ENCODE data around the gene TSPO. TPM values are rescaled to one million over a fixed set of nuclear protein-coding genes. Genes with fewer than 3 reads are reported as not detected.

Gene TSPO
- total RNA-seq, 1 experiment from 2014 or later = 243 TPM

DNA sequence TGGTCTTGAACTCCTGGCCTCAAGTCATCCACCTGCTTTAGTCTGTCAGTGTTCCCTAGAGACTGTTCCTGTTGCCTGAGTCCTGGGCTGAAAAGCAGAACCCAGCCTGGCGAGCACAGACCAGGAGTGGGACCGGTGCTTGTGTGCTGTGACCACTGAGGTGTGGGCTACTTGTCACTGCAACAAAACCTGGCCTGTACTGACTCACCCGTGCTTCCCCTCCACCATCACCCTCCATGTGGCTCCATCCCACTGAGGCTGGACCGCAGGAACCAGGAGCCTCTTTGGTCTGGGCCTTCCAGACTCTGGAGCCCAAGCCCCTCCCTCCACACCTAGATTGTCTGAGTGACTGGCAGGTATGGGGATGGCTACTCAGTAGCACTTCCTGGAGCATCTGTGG lies 16.8 kb upstream of the TSPO start:
- Histone ChIP-seq H3K4me1 (replicated peaks; ENCODE audit: insufficient read depth) (peaks cover 5% of the 10 kb centered on the region), H3K79me2 (ENCODE audit: low read depth) (peaks cover 12% of the 10 kb centered on the region; the same call in 1 of the 2 replicates), H3K4me2 (no peak overlapping the region), H3K9me2 (ENCODE audit: insufficient read depth) (no peaks in the 10 kb centered on the region), H2AFZ (no peak overlapping the region), H4K20me1 (ENCODE audit: insufficient read depth) (peaks cover 30% of the 10 kb centered on the region), H3K27me3 (ENCODE audit: insufficient read depth, low read depth) (no peaks in the 10 kb centered on the region), H3K9me3 (ENCODE audit: insufficient read depth, low read depth) (no peaks in the 10 kb centered on the region), H3K36me3 (ENCODE audit: low read depth) (peaks cover 33% of the 10 kb centered on the region), H3F3A (ENCODE audit: insufficient read depth, low read depth) (peaks cover 30% of the 10 kb centered on the region; the same call in 1 of the 2 replicates), H3K27ac (no peak overlapping the region), H3K4me3 (no peak overlapping the region)
- TF ChIP-seq EZH2 (IDR thresholded peaks at IDR 0.05; ENCODE audit: low read depth) = no peak
- TF ChIP-seq, protein P1, sequence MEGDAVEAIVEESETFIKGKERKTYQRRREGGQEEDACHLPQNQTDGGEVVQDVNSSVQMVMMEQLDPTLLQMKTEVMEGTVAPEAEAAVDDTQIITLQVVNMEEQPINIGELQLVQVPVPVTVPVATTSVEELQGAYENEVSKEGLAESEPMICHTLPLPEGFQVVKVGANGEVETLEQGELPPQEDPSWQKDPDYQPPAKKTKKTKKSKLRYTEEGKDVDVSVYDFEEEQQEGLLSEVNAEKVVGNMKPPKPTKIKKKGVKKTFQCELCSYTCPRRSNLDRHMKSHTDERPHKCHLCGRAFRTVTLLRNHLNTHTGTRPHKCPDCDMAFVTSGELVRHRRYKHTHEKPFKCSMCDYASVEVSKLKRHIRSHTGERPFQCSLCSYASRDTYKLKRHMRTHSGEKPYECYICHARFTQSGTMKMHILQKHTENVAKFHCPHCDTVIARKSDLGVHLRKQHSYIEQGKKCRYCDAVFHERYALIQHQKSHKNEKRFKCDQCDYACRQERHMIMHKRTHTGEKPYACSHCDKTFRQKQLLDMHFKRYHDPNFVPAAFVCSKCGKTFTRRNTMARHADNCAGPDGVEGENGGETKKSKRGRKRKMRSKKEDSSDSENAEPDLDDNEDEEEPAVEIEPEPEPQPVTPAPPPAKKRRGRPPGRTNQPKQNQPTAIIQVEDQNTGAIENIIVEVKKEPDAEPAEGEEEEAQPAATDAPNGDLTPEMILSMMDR (conservative IDR thresholded peaks at IDR 0.05) = no peak
- no TSS peak for BruUV-seq (replicated peaks)
- POLR2A ChIA-PET (ENCODE audit: unreplicated experiment) = no interaction called here
- intact Hi-C loops (cut with micrococcal nuclease; ENCODE audit: unreplicated experiment) = no loop called here
- peak in 1 of 2 experiments; percentile 10 for DNase-seq
- CTCF ChIA-PET = interaction anchor here (0.7 kb wide), 1 partner anchor 155 kb away, joined by 9 read pairs; no protein-coding TSS in a partner anchor

DNA sequence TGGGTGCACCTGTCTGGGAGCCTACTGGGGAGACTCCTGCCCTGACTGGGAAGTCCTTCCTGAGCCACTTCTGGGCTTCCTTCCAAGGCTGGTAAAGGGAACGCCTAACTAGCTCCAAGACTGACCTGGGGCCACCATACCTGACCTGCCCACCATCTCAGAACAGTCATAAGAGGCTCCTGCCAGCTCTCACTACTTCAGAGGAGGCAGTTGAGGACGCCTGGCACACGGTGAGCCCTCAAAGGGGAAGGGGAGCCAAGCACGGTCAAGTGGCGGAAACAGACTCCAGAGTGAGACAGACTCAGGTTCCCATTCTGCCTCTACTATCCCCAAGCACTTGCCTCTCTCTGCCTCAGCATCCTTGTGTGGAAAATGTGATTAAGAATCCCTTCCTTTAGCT lies 15.8 kb upstream of the TSPO start:
- intact Hi-C loops (cut with micrococcal nuclease; ENCODE audit: unreplicated experiment) = no loop called here
- TF ChIP-seq, protein P1 (conservative IDR thresholded peaks at IDR 0.05) = no peak
- TF ChIP-seq EZH2 (IDR thresholded peaks at IDR 0.05; ENCODE audit: low read depth) = no peak
- Histone ChIP-seq H3K9me2 (ENCODE audit: insufficient read depth) (no peaks in the 10 kb centered on the region), H3K9me3 (ENCODE audit: insufficient read depth, low read depth) (no peaks in the 10 kb centered on the region), H3K4me3 (no peak overlapping the region), H4K20me1 (ENCODE audit: insufficient read depth) (peaks cover 29% of the 10 kb centered on the region), H2AFZ (no peak overlapping the region), H3K4me2 (no peak overlapping the region), H3K27me3 (ENCODE audit: insufficient read depth, low read depth) (no peaks in the 10 kb centered on the region), H3F3A (ENCODE audit: insufficient read depth, low read depth) (peaks cover 24% of the 10 kb centered on the region; the same call in 1 of the 2 replicates), H3K27ac (no peak overlapping the region), H3K4me1 (replicated peaks; ENCODE audit: insufficient read depth) (no peaks in the 10 kb centered on the region), H3K36me3 (ENCODE audit: low read depth) (peaks cover 44% of the 10 kb centered on the region), H3K79me2 (ENCODE audit: low read depth) (peaks cover 22% of the 10 kb centered on the region)
- BruUV-seq (replicated peaks) = no TSS peak
- peak in 1 of 2 experiments; percentile 34 for DNase-seq
- ChIA-PET POLR2A (ENCODE audit: unreplicated experiment) (no interaction called here), CTCF (no interaction called here)

DNA sequence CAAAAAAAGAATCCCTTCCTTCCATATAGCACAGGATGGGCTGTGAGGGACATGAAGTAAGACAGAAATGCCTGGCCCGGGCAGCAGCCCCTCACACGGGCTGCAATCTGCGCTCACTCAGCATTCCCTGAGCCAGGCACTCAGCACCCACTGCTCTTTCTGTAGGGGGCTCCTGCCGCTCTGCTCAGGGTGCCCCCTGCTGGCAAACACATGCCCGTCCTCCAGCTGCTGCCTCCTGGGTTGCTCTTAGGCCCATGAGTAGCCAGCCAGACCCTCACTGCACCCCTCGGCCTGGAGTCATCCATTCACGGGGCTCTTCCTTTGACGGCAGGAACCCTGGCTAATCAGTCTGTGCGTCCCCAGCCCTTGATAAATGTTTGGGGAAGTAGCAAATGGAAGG lies 15.1 kb upstream of the TSPO start:
- intact Hi-C loops (cut with micrococcal nuclease; ENCODE audit: unreplicated experiment) = no loop called here
- Histone ChIP-seq H3K27ac (no peak overlapping the region), H3K36me3 (ENCODE audit: low read depth) (peaks cover 50% of the 10 kb centered on the region)

More for the DNA sequence above, 15.1 kb upstream of the TSPO start:
- no TSS peak for BruUV-seq (replicated peaks)
- no peak overlapping the region for H3K4me2 ChIP-seq
- ChIA-PET POLR2A (ENCODE audit: unreplicated experiment) (no interaction called here), CTCF (no interaction called here)
- peak; percentile 32 to 35 for DNase-seq
- no peaks in the 10 kb centered on the region for H3K27me3 ChIP-seq (ENCODE audit: insufficient read depth, low read depth)
- no peak overlapping the region for H2AFZ ChIP-seq
- peaks cover 26% of the 10 kb centered on the region for H4K20me1 ChIP-seq (ENCODE audit: insufficient read depth)
- H3K79me2 ChIP-seq (ENCODE audit: low read depth) = peaks cover 29% of the 10 kb centered on the region
- H3K4me3 ChIP-seq = no peak overlapping the region
- H3K4me1 ChIP-seq (replicated peaks; ENCODE audit: insufficient read depth) = peaks cover 2% of the 10 kb centered on the region
- H3K9me2 ChIP-seq (ENCODE audit: insufficient read depth) = no peaks in the 10 kb centered on the region
- no peak for TF ChIP-seq EZH2 (IDR thresholded peaks at IDR 0.05; ENCODE audit: low read depth)
- TF ChIP-seq, protein P1 (conservative IDR thresholded peaks at IDR 0.05) = peak; percentile 75
- H3F3A ChIP-seq (ENCODE audit: insufficient read depth, low read depth) = peaks cover 19% of the 10 kb centered on the region; the same call in 1 of the 2 replicates
- H3K9me3 ChIP-seq (ENCODE audit: insufficient read depth, low read depth) = no peaks in the 10 kb centered on the region

Data from PC-9 (cell line).